SJSA1 (cell line): ENCODE data around the gene PSD2. TPM values are rescaled to one million over a fixed set of nuclear protein-coding genes. Genes with fewer than 3 reads are reported as not detected.
A peak's percentile ranks its signal among the peaks of the same experiment; 100 is the strongest.

ENCODE experiments used
- DNase-seq, 2 experiments: peaks; one replicate each; pipeline ENCODE4 v3.0.0-alpha.2; 2015 to 2020; ENCODE audit warnings: low spot score in 2 of 2, low read depth in 1 of 2
- H3K27ac ChIP-seq: fragments of 250-450 bp; sonication (Bioruptor Pico); 2 replicates; pipeline ENCODE4 v1.5.1; 2020; ENCODE audit warnings: mild to moderate bottlenecking, moderate library complexity
- H3K27me3 ChIP-seq: fragments of 250-450 bp; sonication (Bioruptor Pico); replicated peaks from 2 replicates; pipeline ENCODE4 v1.5.1; 2020; ENCODE audit warnings: mild to moderate bottlenecking, moderate library complexity
- H3K36me3 ChIP-seq: fragments of 250-450 bp; sonication (Bioruptor Pico); 2 replicates; pipeline ENCODE4 v1.5.1; 2020; ENCODE audit warnings: mild to moderate bottlenecking
- H3K4me1 ChIP-seq: fragments of 250-450 bp; sonication (Bioruptor Pico); replicated peaks from 2 replicates; pipeline ENCODE4 v1.6.1; 2021; ENCODE audit warnings: mild to moderate bottlenecking
- H3K4me3 ChIP-seq: fragments of 250-450 bp; sonication (Bioruptor Pico); 2 replicates; pipeline ENCODE4 v1.5.1; 2020; ENCODE audit warnings: mild to moderate bottlenecking
- H3K9me3 ChIP-seq: fragments of 250-450 bp; sonication (Bioruptor Pico); replicated peaks from 2 replicates; pipeline ENCODE4 v1.5.1; 2020; ENCODE audit warnings: mild to moderate bottlenecking
- total RNA-seq: library from RNA; depleted of rRNA; stranded (reverse); fragments of >200 nt; shearing (Covaris generic); gene quantifications from 2 replicates; pipeline ENCODE4 v1.2.3, GENCODE V29; 2014

Gene PSD2
- total RNA-seq, 1 experiment from 2014 or later = 0.03 TPM

GRCh38 chr5:139806726-139807646 is 11.4 kb downstream of the PSD2 start:
- no peak overlapping the region for H3K4me3 ChIP-seq
- no peaks in the 10 kb centered on the region for H3K4me1 ChIP-seq
- no peak for DNase-seq
- peaks cover 12% of the 10 kb centered on the region; the same call in 1 of the 2 replicates for H3K27me3 ChIP-seq
- no peaks in the 10 kb centered on the region for H3K36me3 ChIP-seq
- H3K9me3 ChIP-seq = no peaks in the 10 kb centered on the region
- no peak overlapping the region for H3K27ac ChIP-seq

GRCh38 chr5:139807647-139808030 is 12.0 kb downstream of the PSD2 start:
- H3K27ac ChIP-seq = no peak overlapping the region

GRCh38 chr5:139808481-139809330 is 13.1 kb downstream of the PSD2 start:
- Histone ChIP-seq H3K4me1 (no peaks in the 10 kb centered on the region), H3K36me3 (no peaks in the 10 kb centered on the region), H3K27ac (no peak overlapping the region), H3K9me3 (no peaks in the 10 kb centered on the region), H3K27me3 (peaks cover 9% of the 10 kb centered on the region; the same call in 1 of the 2 replicates), H3K4me3 (no peak overlapping the region)
- DNase-seq = peak; percentile 36 to 72

More at GRCh38 chr5:139807647-139808030, 12.0 kb downstream of the PSD2 start:
- no peaks in the 10 kb centered on the region for H3K36me3 ChIP-seq
- H3K9me3 ChIP-seq = no peaks in the 10 kb centered on the region
- H3K27me3 ChIP-seq = peaks cover 12% of the 10 kb centered on the region; the same call in 1 of the 2 replicates
- H3K4me3 ChIP-seq = no peak overlapping the region
- H3K4me1 ChIP-seq = no peaks in the 10 kb centered on the region
- no peak for DNase-seq

- DNase-seq = no peak
- H3K36me3 ChIP-seq = no peaks in the 10 kb centered on the region
- no peak overlapping the region for H3K4me3 ChIP-seq
Observed at GRCh38 chr5:139809331-139809810, 13.8 kb downstream of the PSD2 start.

DNA sequence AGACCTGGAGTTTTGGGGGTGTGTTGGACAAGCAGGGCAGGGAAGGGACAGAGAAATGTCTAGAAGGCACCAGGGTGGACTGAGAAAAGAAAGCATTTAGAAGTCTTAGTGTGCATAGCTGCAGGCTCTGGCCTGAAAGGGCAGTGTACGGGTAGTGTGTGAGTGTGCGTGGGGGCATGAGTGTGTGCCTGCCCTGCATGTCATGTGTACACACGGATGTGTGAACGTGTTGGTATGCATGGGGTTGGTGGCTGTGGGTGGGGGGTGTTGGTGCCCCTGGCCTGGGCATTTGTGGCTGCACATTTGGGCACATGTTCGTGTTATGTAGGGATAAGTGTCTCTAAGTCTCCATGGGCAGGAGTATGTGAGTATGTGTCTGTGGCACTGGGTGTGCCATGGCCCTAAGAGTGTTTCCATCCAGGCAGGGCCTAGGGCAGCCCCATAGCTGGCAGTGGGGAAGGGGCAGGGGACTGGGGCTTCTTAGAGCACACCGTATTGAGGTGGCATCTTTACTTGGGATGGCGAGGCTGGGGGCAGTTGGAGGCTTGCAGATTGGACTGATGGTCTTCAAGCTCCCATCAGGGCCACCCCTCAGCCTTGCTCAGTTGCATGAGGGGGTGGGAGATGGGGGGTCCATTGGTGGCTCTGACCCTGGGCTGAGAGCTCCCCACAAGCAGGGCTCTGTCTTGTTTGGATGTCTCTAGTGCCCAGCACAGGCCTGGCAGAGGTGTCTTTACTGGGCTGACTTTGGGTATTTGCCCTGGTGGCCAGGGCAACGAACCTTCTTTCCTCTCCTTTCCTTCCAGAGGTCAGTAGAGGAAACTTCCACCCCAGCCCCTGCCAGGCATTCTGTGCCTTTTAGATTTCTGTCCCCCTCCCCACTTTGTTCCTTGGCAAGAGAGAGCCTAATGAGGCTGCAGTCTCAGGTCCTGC is 15.0 kb downstream of the PSD2 start:
- Histone ChIP-seq H3K36me3 (no peaks in the 10 kb centered on the region), H3K4me3 (no peak overlapping the region), H3K27me3 (peaks cover 12% of the 10 kb centered on the region), H3K4me1 (no peaks in the 10 kb centered on the region), H3K27ac (no peak overlapping the region), H3K9me3 (no peaks in the 10 kb centered on the region)
- DNase-seq = no peak

More at GRCh38 chr5:139809331-139809810, 13.8 kb downstream of the PSD2 start:
- H3K27me3 ChIP-seq = peaks cover 12% of the 10 kb centered on the region
- no peaks in the 10 kb centered on the region for H3K4me1 ChIP-seq
- no peak overlapping the region for H3K27ac ChIP-seq
- no peaks in the 10 kb centered on the region for H3K9me3 ChIP-seq

DNA sequence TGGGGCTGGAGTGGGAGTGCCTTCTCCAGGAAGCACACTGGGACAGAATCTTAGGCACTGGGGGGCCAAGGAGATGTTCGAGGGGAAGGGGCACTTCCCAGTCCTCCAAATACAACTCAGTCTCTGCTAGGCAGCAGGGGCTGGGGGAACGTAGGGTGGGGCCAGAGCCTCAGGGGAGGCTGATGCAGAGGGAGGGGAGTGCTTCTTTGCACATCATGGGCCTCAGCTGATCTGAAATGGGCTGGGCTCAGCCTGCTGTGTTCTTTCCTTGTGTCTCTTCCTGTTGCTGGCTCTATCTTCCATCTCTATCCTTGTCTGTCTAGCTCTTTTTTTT is 15.6 kb downstream of the PSD2 start:
- no peak for DNase-seq
- Histone ChIP-seq H3K9me3 (no peaks in the 10 kb centered on the region), H3K36me3 (no peaks in the 10 kb centered on the region)

DNA sequence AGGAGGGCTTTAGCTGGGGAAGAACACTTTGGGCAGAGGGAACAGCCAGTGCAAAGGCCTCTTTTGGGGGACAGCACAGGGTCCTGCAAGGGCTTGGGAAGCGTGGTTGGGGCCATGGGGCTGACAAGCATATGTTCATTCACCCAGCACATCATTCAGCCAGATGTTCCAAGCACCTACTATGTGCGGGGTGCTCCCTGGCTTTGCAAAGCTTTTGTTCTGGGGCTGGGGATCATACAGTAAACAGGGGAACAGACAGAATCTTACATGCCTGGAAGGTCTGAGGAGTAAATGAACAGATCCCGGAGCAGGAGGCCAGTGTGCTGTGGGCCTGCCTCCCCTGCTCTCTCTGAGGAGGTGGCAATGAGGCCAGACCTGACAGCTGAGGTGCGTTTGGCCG is 16.7 kb downstream of the PSD2 start:
- Histone ChIP-seq H3K4me1 (no peaks in the 10 kb centered on the region), H3K4me3 (no peak overlapping the region), H3K36me3 (no peaks in the 10 kb centered on the region), H3K9me3 (no peaks in the 10 kb centered on the region), H3K27ac (no peak overlapping the region), H3K27me3 (peaks cover 24% of the 10 kb centered on the region)
- no peak for DNase-seq

More for the DNA sequence above, 15.6 kb downstream of the PSD2 start:
- Histone ChIP-seq H3K4me3 (no peak overlapping the region), H3K4me1 (no peaks in the 10 kb centered on the region), H3K27ac (no peak overlapping the region), H3K27me3 (peaks cover 16% of the 10 kb centered on the region)

GRCh38 chr5:139812836-139813805 is 17.5 kb downstream of the PSD2 start:
- Histone ChIP-seq H3K9me3 (no peaks in the 10 kb centered on the region), H3K27me3 (peaks cover 30% of the 10 kb centered on the region), H3K27ac (no peak overlapping the region), H3K4me1 (no peaks in the 10 kb centered on the region), H3K36me3 (no peaks in the 10 kb centered on the region), H3K4me3 (no peak overlapping the region)
- no peak for DNase-seq

- H3K9me3 ChIP-seq = no peaks in the 10 kb centered on the region
- peaks cover 38% of the 10 kb centered on the region for H3K27me3 ChIP-seq
- no peak overlapping the region for H3K27ac ChIP-seq
- no peak overlapping the region for H3K4me3 ChIP-seq
- no peak for DNase-seq
- no peaks in the 10 kb centered on the region for H3K36me3 ChIP-seq
- H3K4me1 ChIP-seq = no peaks in the 10 kb centered on the region
Observed at GRCh38 chr5:139814191-139814601, 18.6 kb downstream of the PSD2 start.

DNA sequence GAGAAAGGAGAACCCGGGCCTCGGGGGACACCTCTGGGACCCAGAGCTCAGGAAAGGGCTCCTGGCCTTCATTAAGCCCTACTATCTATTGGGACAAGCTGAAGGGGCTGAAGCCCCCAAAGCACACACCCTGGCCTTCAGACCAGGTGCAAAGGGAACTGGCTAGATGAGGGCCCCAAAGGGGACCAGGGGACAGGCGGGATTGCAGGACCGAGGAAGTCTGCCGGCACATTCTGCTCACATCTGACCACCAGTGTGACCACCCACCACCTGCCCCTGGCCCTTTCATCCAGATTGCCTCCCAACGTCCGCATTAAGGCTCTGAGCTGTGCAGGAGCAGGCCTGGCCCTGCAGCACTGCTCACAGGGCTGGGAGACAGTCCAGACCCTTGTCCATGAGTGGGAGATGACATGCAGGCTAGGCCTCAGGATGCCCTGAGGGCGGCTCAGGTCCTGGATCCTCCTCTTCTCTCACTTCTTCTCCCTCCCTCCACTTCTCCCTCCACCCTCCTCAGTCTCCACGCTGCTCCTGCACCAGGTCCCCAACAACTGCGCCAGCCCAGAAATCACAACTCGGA is 19.2 kb downstream of the PSD2 start:
- Histone ChIP-seq H3K27ac (no peak overlapping the region), H3K4me3 (no peak overlapping the region), H3K36me3 (no peaks in the 10 kb centered on the region), H3K9me3 (no peaks in the 10 kb centered on the region), H3K4me1 (no peaks in the 10 kb centered on the region), H3K27me3 (peaks cover 44% of the 10 kb centered on the region)
- DNase-seq = no peak

DNA sequence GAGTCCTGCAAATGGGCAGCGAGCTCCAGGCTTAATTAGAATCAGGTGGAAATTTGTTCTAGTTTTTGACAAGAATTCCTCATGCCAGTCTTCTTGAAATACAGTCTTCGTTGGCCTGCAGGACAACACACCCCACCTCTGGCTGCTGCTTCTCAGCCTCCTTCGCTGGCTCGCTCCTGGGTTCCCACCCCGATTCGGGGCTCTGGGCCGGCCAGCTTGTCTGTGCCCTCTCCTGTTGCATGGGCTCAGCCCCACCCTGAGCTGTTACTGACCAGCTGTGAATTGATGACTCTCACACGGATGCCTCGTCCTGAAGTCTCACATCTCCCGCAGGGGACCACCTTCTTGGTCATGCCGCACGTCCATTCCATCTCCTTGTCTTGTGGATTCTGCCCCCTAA is 21.0 kb downstream of the PSD2 start:
- Histone ChIP-seq H3K27me3 (peaks cover 46% of the 10 kb centered on the region), H3K27ac (no peak overlapping the region), H3K9me3 (no peaks in the 10 kb centered on the region), H3K4me3 (no peak overlapping the region), H3K36me3 (no peaks in the 10 kb centered on the region), H3K4me1 (no peaks in the 10 kb centered on the region)
- DNase-seq = no peak

DNA sequence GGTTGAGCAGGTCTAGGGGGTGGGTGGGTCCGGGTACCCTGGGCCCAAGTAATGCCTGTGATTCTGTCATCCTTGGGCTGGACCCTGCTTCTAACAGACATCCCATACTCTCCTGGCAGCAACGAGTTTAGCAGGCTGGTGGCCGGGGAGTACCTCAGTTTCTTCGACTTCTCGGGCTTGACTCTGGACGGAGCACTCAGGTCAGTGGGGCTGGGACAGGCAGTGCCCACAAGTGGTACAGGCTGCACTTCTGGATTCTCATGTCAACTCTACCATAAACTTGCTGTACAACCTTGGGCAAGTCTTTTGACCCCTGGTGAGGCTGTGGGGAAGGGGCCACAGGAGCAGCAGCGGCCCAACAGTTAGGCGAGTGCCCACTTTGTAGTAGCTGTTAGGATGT is 21.8 kb downstream of the PSD2 start:
- H3K9me3 ChIP-seq = no peaks in the 10 kb centered on the region
- no peaks in the 10 kb centered on the region for H3K36me3 ChIP-seq
- no peak overlapping the region for H3K4me3 ChIP-seq
- H3K4me1 ChIP-seq = no peaks in the 10 kb centered on the region
- peaks cover 45% of the 10 kb centered on the region for H3K27me3 ChIP-seq
- no peak for DNase-seq
- H3K27ac ChIP-seq = no peak overlapping the region
